ACC112 (cell line): ENCODE results near the gene TPPP3.

Source experiments
- H2AFZ ChIP-seq: fragments of 200-600 bp; sonication (generic); one replicate; pipeline ENCODE4 v1.6.0; 2017; ENCODE audit warnings: antibody characterized with exemption, low read length; ENCODE audit not compliant: unreplicated experiment
- H3K27ac ChIP-seq: fragments of 200-600 bp; sonication (generic); 2 replicates; pipeline ENCODE4 v1.5.1; 2014; ENCODE audit warnings: low read depth, mild to moderate bottlenecking, antibody characterized with exemption, low read length, moderate library complexity
- H3K27me3 ChIP-seq: fragments of 200-600 bp; sonication (generic); 2 replicates; pipeline ENCODE4 v1.6.1; 2014; ENCODE audit warnings: mild to moderate bottlenecking, antibody characterized with exemption, low read length, moderate library complexity, mixed read lengths; ENCODE audit not compliant: insufficient read depth
- H3K36me3 ChIP-seq: fragments of 200-600 bp; sonication (generic); 2 replicates; pipeline ENCODE4 v1.6.1; 2016; ENCODE audit warnings: mild to moderate bottlenecking, antibody characterized with exemption, low read length, moderate library complexity, mixed read lengths; ENCODE audit not compliant: insufficient read depth
- H3K4me1 ChIP-seq: fragments of 200-600 bp; sonication (generic); one replicate; pipeline ENCODE4 v1.6.1; 2016; ENCODE audit warnings: low read length, mixed read lengths; ENCODE audit not compliant: insufficient read depth, unreplicated experiment, control insufficient read depth
- H3K4me3 ChIP-seq: fragments of 200-600 bp; sonication (generic); 2 replicates; pipeline ENCODE4 v1.5.1; 2014; ENCODE audit warnings: mild to moderate bottlenecking, low read depth, low read length
- H3K79me2 ChIP-seq: fragments of 200-600 bp; sonication (generic); one replicate; pipeline ENCODE4 v1.6.0; 2016; ENCODE audit warnings: low read length; ENCODE audit not compliant: control insufficient read depth, unreplicated experiment, insufficient read depth

The TPPP3 gene

DNA sequence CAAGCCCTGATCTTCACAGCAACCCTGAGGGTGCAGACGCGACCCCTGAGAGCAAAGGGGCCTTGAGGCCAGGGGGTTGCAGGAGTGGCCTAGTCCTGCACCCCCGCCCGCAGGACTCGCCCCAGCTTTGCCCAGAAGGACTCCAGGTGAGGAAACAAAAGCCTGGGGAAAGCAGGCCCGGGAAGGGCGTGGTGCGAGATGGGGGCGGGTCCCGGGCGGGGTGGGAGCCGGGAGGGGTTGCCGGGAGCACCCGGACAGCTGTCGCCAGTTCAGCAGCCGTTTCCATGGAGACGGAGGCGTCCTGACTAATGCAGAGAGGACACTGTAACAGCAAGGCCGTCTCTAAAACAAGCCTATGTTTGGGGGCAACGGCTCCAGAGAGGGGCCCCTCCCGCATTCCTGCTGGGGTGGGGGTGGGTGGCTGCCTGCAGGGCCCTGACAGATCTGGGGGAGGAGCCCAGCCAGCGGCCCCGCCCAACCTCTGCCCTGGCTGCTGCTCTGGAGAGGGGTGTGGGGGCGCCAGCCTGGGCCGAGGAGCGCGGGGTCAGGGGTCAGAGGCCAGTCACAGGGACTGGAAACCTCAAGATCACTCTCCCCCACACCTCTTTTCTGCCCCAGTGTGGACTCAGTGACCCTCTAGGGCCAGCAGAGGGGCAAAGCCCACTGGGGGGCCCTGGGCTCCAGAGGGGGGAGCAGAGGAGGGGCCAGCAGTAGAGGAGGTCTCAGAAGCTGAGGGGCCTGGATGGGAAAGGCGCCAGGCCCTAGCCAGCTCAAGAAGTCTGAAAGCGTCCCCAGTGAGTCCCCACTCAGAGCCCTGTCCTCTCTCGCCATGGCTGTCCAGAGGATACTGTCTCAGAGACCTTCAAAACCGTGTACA lies 3.1 kb upstream of the TPPP3 start:
- Histone ChIP-seq H3K27ac (peak overlapping the region; percentile 34; the same call in 1 of the 2 replicates), H3K4me1 (peaks cover 29% of the 10 kb centered on the region), H3K4me3 (no peak overlapping the region), H3K79me2 (no peaks in the 10 kb centered on the region), H3K27me3 (peaks cover 9% of the 10 kb centered on the region), H3K36me3 (no peaks in the 10 kb centered on the region), H2AFZ (no peak overlapping the region)

DNA sequence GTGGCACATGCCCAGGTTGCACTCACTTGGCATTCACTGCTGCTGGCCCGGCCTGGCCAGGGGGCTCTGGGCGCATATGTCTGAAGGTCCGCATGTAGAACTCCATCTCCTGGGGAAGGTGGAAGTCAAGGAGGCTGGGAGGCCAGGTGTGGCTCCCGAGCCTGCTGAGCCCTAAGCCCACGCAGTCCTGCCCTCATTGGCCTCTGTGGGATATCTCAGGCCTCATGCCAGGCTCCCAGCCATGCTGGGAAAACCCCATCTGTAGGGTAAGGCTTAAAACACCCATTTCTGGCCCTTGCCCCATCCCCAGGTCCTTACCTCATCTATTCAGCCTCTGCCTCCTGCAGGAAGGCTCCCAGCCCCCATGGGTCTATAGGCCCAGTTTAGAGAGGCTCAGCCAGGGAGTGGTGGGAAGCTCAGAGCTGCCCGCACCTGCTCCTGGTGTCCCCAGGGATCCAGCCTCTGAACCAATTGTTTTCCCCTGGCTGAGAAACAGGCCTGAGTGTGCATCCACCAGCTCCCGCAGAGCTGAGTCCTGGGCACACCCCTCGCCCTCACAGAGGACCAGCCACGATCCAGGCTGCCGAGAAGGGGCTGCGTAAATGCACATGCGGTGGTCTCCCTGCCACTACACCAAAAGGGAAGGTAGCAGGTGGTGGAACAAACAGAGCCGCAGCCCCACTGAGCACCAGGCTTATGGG lies 2.3 kb upstream of the TPPP3 start:
- Histone ChIP-seq H3K79me2 (no peaks in the 10 kb centered on the region), H3K36me3 (no peaks in the 10 kb centered on the region), H3K4me1 (peaks cover 29% of the 10 kb centered on the region), H3K4me3 (no peak overlapping the region), H3K27me3 (peaks cover 9% of the 10 kb centered on the region), H3K27ac (peak overlapping the region; percentile 3; the same call in 1 of the 2 replicates), H2AFZ (no peak overlapping the region)

DNA sequence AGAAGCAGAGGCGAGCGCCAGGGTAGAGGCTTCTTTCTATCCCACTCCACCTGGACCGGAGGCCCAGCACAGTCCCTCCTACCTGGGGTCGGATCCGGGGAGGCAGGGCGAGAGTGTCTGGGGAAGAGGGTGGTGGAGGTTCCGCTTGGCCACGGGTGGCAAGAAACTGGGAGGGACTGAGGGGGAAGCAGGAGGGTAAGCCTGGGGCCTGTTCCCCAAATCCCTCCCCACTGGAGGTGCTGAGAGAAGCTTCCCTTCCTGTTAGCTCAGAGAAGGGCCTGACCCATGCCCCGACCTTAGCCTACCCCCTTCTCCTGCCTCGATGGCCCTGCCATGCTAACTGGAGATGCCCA lies 1.8 kb upstream of the TPPP3 start:
- Histone ChIP-seq H3K27ac (no peak overlapping the region), H3K79me2 (no peaks in the 10 kb centered on the region), H3K27me3 (peaks cover 9% of the 10 kb centered on the region), H2AFZ (no peak overlapping the region), H3K4me1 (peaks cover 29% of the 10 kb centered on the region), H3K36me3 (no peaks in the 10 kb centered on the region), H3K4me3 (no peak overlapping the region)

DNA sequence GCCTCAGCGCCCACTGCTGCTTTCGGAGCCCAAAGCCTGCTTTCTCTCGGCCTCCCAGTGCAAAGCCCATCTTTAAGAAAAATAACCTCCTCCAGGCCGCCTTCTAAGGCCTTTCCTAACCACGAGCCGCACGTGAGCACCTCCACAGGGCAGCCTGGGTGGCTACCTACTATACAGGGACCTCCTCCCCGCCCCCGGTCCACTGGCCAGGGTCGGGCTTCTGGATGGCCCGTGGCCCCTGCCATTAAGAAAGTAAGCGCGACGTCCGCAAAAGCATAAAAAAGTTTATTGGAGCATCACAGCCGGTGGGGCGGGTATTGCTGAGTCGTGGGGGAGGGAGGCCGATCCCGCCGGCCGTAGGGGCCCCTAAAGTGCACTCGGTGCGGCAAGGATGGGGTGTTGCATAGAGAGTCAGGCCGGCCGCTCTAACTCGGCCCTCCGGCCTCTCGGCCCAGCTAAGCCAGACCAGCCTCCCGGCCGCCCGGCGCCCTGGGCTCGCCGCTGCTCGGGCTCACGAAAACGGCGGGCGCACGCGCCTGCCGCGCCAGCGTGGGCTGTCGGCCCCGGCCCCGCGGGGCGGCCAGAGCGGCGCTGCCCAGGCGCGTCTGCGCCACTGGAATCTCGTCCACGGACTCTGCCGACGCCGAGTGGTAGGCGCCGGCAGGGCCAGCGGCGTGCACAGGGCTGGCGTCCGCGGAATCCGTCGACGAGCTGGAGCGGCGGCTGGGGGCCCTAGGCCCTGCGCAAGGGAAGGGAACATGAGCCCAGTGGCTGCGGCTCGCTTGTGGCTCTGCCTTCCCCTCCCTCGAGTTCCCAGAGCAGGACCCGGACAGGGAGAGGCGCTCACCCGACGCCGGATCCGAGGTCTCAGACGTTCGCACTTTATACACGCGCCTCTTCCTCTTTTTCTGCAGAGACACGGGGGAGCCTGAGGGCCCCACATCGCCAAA lies 1.1 kb upstream of the TPPP3 start:
- peaks cover 29% of the 10 kb centered on the region for H3K4me1 ChIP-seq
- H3K36me3 ChIP-seq: no peaks in the 10 kb centered on the region
- no peak overlapping the region for H2AFZ ChIP-seq
- no peak overlapping the region for H3K27ac ChIP-seq
- no peaks in the 10 kb centered on the region for H3K79me2 ChIP-seq
- H3K27me3 ChIP-seq: peaks cover 9% of the 10 kb centered on the region
- peak overlapping the region; percentile 74; the same call in 1 of the 2 replicates for H3K4me3 ChIP-seq

DNA sequence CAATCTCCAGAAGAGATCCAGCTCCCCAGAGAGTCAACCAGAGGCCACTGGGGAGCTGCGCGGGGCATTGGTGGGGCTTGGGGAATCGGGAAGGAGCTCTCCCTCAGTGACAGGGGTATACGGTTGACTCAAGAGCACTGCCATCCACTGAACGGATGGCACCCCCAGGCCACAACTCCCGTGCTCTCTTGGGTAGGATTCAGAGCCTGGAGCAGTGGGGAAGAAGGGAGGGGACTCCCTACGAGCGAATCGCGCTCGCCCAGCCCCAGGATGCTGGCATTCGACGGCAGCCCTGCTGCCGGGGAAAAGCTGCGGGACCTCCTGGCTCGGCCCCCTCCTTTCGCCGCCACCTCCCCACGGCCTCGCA lies 473 bp upstream of the TPPP3 start:
- peak overlapping the region; percentile 74 for H3K4me3 ChIP-seq
- H3K36me3 ChIP-seq: no peaks in the 10 kb centered on the region
- H2AFZ ChIP-seq: peak overlapping the region; percentile 39
- no peak overlapping the region for H3K27ac ChIP-seq
- no peaks in the 10 kb centered on the region for H3K79me2 ChIP-seq
- H3K27me3 ChIP-seq: peaks cover 9% of the 10 kb centered on the region
- H3K4me1 ChIP-seq: peaks cover 29% of the 10 kb centered on the region

DNA sequence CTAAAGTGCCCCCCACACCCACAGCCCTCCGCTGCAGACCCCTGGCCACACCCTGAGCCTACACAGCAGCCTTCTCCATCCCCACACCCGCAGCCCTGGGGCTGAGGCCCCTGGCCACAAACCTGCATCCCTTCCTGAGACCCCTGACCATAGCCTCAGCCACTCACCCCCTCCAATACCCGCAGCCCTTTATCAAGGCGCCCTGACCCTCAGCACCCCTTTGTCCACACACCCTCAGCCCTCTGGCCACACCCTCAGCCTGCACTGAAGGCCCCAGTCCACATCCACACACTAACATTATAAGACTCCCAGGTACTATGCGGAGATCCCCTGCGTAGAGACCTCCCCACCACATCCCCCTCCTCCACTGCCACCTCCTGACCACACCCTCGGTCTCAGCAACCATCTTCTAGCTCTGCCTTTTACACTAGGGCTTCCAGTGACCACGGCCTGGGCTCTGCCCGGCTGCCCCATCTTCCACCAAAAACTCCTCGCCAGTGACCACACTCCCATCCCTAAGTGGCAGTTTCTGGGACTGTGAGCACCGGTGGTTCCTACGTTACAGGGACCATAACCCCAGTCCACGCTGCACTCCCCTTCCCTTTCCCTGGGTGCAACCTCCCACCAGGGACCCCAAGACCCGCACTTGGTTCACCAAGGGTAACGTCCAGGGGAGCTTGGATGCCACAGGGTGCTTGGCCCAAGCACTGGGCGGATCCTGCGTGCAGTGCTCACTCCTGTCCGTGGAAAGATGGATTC lies 818 bp downstream of the TPPP3 start:
- peak overlapping the region; percentile 74 for H3K4me3 ChIP-seq
- H3K27me3 ChIP-seq: peaks cover 9% of the 10 kb centered on the region
- H2AFZ ChIP-seq: no peak overlapping the region
- H3K36me3 ChIP-seq: no peaks in the 10 kb centered on the region
- H3K79me2 ChIP-seq: no peaks in the 10 kb centered on the region
- H3K27ac ChIP-seq: no peak overlapping the region
- peaks cover 29% of the 10 kb centered on the region for H3K4me1 ChIP-seq

DNA sequence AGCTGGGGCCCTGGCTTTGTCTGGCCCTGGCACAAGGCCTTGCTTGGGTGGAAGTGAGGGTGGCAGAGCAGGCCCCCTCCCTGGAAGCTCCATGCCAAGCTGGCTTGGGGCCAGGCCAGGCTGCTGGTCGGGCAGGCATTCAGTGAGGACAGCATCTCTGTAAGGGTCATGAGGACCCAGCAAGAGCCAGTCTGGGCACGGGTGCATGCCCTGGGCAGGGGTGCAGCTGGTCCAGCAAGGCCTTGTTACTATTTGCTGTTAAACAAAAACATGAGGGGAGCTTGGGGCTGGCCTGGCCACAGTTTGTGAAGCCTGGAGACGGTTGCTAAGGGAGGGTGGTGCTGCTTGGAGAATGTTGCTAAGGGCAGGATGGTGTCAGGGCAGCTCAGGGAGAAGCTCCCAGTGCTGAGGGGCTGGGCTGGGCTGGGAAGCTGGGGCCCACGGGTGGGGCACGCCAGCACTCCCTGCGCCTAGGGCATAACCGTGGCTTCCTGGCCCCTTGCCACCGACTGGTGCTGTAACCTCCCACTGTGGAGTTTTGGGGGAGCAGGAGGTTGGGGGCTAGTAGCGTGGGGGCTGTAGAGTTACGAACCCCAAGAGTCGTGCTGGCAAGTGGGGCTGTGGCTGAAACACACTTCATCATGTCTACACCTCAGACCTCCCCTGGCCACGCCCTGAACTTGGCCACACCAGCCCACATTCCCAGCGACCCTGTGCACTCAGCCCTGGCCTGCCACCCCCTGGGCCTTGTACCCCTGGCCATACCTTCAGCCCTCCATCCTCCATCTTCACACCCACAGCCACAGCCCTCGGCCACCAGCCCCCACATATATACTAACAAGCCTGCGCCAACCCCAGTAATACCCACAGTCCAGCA lies 1.6 kb downstream of the TPPP3 start:
- Histone ChIP-seq H3K36me3 (no peaks in the 10 kb centered on the region), H2AFZ (no peak overlapping the region), H3K79me2 (no peaks in the 10 kb centered on the region), H3K27me3 (peaks cover 9% of the 10 kb centered on the region), H3K4me1 (peaks cover 27% of the 10 kb centered on the region), H3K27ac (no peak overlapping the region), H3K4me3 (no peak overlapping the region)

DNA sequence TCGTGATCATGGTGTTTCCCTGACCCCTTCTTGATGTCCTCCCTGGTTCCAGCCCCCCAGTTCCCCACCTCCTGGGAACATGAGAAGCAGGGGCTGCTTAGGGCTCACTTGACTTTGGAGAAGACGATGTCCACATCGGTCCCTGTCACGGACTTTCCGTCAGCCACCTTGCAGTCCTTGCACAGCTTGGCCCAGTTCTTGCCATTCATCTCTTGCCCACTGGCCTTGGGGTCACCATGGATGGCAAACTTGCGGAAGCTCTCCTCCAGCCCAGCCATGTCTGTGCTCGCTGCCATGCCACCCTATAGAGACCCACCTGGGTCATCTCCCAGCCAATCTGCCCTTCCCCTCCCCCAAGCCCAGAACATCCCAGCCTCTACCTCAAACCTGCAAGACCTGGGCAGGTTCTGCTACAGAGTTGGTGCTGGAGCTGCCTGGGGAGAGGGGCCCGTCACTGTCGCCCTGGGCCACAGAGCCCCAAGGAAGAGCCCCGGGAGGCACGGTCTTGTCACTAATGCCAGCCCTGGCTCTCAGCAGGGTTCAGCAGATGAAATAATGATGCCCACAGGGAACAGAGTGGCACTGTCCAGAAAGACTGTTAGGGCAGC lies 2.4 kb downstream of the TPPP3 start:
- Histone ChIP-seq H3K27me3 (peaks cover 9% of the 10 kb centered on the region), H2AFZ (no peak overlapping the region)

More for the DNA sequence above, 2.4 kb downstream of the TPPP3 start:
- Histone ChIP-seq H3K36me3 (no peaks in the 10 kb centered on the region), H3K4me1 (peaks cover 20% of the 10 kb centered on the region), H3K27ac (no peak overlapping the region), H3K79me2 (no peaks in the 10 kb centered on the region), H3K4me3 (no peak overlapping the region)
